Ramos (cell line): ENCODE measurements around the gene RBFOX2.

ENCODE experiments used
- in situ Hi-C: fragments of 300-500 bp; cut with MboI; formaldehyde crosslinking; loops from one replicate; pipeline ENCODE4 v1.14.3; 2022; ENCODE audit warnings: low sequenced_read_pairs; ENCODE audit not compliant: unreplicated experiment

RBFOX2 gene

DNA sequence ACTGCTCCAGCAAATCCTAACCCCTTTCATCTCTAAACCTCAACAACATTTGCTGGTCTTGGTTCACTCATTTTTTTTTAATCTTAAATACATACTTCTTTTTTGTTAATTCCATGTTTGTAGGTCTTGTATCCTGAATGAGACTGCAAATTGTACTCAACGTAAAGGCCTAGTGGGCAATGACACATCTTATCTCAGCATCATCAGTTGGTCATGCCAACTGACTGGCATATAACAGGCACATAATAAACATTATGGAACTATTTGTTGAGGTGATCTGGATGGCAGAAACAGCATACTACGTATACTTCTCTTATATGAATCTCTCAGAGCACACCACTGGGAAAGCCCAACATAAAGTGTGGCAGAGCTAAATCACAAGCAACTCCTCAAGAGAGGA, 116.7 kb downstream of the RBFOX2 start:
- in situ Hi-C loops: no loop called here

DNA sequence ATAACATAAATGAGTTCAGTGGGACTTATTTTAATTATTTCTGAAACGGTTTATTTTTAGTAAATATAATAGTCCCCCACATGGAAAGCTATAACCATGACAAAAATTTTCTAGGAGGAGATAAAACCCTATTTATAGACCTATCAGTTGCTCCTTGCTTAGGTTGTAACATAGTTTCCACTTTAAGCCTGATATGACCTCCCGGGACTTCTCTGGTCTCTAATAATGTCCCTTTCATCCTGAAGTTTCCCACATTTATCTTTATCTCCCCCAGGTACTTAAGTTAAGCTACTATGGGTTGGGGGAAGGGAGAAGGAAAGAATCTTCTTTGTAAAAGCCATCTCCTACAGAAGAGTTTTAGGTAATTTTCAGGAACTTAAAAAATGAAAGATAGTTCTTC, 117.7 kb downstream of the RBFOX2 start:
- in situ Hi-C loops: no loop called here

DNA sequence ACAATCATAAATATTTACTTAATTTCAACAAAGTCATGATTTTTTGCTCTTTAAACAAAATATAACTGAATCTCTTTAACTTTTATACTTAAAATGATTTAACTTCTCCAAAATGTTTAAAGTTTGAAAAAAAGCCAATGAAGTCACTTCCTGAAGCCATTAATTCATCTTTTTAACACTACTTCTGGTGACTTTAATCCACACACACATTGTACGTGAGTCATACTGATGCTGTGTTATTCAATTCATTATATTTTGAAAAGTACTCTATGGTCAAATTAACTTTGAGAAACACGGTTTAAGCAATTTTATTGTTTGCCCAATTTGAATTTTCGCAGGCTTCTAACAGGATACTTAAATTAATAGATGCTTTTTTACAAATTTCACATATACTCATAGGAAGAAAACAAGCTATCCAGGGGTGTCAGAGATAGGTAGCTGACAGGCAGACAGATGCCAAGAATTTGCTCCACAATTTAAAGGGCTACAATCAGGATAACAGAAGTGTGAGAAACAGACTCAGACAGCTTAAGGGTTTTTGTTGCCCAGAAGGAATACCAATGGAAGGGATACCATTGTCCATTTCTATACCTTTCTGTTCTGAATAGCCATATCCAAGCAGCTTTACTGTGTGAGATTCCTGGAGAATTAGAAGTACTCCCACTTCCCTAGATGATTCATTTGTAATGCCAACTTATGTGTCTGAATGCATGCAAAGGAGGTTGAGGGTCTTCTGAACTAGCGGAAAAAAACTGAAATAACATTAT, 118.4 kb downstream of the RBFOX2 start:
- in situ Hi-C loops: no loop called here

DNA sequence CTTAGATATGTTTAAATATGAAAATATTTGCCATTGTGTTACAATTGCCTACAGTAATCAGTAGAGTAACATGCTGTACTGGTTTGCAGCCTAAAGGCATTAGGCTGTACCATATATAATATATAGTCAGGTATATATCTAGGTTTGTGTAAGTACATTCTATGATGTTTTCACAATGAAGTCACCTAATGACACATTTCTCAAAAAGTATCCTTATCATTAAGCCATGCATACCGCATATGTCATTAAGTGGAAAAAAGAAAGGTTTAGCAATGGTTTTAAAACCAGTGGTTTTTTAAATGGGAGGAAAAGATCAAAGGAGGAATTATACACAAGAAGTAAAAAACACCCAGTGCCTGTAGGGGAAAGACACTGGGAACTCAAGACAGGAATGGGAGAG, 122.7 kb downstream of the RBFOX2 start:
- in situ Hi-C loops: no loop called here

DNA sequence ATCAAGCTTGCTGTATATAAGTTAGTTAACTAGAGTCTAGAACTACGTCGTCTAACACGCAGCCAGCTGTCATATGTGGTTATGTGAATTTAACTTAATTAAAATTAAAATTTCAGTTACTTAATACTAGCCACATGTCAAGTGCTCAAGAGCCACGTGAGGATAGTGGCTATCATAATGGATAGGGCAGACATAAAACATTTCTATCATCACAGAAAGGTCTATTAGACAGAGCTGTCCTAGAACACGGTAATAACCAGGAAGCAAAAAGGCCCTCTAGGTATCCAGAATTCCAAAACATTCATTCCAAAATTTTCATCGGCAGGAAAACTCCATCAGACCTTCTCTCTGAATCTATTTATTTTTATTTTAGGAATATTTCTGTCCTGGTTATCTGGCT, 123.9 kb downstream of the RBFOX2 start:
- in situ Hi-C loops: no loop called here

DNA sequence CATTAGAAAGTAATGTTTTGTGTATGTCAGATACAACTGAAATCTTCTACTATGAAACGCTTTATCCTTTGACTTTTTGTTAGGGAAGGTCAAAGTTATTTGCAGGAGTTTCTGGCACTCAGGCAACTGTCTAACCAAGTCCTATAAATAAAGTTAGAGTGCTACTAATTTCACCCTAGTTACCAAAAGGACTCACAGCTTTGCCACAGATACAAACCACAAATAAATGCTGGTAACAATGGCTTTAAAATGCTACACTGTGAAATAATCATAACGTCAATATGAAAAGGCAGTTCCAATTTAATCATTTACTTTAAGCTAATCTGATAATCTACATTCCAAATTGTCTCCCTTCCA, 124.3 kb downstream of the RBFOX2 start:
- in situ Hi-C loops: no loop called here

DNA sequence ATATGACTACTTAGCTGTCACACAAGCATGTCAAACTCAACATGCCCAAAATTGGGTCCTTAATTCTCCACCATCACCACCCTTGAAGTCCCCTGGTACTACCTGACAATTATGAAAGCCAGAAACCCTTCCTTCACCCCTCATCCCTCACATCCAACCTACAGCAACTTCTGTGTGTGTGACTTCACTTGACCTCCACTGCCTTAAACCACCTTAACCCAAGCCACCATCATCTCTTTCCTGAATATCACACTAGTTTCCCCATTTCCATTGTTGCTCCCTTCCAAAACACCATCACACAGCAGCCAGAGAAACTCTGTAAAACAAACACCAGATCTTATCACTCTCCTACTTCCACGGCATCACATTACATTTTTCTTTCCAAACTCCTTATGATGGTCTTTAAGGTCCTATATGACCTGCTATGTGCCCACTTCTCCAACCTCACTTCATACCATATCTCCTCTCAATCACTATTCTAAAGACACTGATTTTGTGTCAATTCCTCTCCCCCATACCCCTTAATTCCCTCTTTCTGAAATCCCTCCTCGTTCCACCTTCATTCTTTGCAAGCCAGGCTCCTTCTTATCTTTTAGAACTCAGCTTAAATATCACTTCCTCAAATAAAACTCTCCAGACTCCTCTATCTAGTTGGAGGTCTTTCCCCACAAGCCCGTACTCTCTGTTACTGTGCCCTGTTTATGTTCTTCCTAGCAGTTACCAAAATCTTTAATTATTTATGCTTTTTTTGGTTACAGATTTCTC, 124.9 kb downstream of the RBFOX2 start:
- in situ Hi-C loops: no loop called here

DNA sequence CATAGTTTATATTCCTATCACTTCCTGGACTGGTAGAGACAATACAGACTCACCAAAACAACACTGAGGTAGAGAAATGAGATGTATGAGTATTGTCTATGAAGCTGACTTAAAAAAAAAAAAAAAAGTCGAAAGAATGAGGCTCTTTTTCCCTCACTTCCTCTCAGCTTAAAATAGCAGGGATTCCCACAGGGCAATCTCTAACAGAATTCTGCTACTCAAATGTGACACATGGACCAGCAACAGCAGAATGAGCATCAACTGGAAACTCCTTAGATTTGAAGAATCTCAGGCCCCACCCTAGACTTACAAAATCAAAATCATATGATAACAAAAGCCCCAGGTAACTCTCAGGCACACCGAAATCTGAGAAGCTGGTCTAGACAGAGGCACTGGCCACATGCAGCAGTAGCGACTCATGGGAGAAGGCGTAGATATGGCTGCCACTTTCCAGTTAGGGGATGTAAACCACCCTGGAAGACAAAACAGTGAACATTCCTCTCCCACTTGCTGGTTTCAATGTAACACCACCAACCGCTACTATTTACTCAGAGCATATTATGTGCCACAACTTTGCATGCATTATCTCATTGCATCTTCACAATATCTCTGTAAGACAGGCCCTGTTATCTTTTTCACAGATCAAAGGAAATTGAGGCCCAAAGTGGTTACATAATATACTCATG, 128.0 kb downstream of the RBFOX2 start:
- in situ Hi-C loops: no loop called here

DNA sequence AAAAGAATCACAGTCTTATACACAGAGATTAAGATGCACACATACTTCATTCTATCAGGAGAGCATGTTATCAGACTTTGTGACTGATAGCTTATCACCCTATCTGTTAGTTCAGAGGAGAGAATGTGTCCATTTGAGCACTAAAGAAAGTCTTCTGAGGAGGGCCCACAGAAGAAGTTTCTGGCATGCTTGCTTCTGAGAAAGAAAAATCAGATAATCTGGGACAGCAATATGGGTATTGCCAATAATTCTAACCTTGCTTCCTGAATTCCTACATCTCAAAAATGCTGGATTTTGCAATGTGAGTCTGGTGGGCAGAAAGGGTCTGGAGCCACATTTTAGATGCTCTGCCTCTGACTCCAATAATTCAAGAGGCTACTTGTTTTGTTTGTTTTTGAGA, 128.9 kb downstream of the RBFOX2 start:
- in situ Hi-C loops: no loop called here

DNA sequence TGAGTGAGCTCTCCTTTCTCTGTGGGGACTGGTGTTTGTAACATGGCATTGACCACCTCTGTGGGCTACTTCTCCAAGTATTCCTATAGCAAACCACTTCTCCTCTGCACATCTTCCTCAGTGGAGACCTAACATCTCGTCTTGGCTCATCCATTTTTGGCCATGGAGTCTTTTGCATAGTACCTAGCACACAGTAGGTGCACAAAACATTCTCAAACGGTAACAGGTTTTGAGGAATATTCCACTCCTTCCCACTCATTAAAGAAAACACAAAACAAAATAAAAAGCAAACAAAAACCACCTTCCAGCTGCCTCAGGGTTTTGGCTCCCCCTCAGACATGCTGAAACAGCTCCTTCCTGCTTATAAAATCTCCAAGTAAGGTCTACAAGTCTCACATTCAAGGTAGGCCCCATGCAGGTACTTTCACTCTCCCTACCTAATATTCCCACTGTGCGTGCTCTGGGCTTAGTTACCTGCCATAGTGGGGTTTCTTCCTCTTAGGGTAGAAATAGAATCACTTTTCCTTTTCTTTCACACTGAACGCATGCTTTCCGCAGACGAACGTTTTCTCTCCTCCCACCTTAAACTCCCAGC, 132.4 kb downstream of the RBFOX2 start:
- in situ Hi-C loops: no loop called here

DNA sequence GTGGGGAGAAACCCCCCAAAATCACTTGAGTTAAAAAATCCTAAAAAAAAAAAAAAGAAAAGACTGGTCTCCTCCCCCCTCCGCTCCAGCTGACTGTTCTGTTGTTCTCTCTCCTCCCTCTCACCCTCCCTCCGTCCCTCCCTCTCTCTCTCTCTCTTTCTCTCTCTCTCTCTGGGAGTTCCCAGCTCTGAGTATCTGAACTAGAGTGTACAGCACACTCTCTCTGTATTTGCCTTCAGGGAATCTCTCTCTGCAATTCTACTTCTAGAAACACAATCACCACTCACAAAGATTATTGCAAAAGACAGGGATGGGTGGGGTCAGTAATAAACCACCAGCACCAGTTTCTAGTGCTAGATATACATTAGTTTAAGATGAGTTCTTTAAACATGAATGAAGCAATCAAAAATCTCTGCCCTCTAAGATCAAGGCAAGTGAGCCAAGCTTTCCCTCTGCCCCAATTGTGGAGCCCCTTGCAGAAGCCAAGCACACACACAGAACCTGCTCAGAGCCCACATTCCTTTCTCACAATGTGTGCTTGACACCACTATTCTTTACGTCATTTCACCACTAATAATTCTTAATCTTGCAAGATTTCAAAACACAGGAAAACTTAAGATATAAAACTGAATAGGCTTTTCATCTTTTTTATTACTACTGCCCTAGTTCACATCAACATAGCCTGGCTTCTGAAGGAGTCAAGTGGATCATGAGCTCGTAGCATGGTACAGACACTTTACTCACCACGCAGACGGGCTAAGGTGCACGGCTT, 133.5 kb downstream of the RBFOX2 start:
- in situ Hi-C loops: no loop called here

DNA sequence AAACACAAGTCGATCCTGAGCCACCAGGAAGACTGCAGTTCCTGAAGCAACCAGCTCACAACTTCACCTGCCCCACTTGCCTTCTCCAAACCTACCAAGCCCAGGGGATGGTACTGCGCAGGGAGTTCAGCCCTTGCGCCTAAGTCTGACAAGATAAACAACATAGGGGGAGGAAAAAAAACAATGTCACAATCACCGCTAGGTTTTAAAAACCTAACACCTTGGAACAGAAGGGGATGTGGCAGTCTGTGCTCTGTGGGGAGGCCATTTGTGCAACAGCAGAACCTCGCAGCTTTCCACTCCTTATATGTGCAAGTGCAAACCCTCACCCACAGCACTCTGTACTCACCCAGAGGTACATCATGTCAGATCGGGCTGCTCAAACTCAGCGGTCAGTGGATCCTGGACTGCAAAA, 134.2 kb downstream of the RBFOX2 start:
- in situ Hi-C loops: no loop called here

DNA sequence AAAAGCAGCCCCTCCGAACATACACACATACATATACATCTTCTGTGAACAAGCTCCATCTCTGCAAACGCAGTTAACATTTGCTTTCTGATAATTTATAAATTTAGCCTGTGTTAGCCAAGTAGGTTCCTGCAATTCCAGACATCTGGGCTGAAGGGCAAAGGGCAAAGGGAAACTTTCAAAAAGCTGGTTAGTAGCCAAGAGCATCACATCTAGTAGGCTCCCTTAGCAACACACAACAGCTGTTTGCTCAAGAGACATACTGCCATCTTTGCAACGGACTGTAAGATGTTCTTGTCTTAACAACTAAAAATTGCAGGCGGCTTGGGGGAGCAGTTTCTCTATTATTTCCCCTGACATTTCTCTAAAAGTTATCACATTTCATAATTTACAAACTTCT, 134.9 kb downstream of the RBFOX2 start:
- in situ Hi-C loops: no loop called here

DNA sequence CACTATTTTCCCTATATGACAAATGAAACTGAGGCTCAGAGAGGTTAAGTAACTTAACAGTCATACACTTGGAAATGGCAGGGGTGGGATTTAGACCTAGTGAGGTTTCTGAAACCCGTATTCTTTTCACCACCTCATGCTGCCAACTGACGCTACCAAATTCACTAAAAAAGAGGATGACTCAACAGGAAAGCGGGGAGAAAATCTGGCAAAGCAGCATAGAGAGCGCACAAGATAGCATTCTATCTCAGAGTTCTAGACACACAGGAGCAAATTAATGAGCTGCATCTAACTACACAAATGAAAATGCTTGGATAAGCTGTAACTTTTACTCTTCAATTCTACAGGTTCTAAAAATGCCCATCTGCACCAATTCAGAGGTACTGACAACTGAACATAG, 136.4 kb downstream of the RBFOX2 start:
- in situ Hi-C loops: no loop called here

DNA sequence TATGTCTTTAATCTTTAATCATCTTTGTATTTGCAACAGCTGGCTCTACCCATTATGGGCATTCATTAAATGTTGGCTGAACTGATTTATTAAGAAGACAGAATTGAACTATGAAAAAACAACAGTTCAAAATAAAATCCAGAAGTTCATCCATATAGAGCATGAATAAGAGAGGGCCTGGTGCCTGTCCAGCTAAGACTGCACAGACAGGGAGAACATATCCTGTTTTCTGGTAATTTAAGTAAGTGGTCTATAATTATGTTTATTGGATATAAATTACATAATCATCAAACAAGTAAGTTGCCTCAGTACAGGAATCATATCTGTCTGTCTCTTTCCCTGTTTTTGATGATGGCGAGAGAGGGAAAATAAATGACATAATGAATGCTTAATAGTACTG, 137.2 kb downstream of the RBFOX2 start:
- in situ Hi-C loops: no loop called here

DNA sequence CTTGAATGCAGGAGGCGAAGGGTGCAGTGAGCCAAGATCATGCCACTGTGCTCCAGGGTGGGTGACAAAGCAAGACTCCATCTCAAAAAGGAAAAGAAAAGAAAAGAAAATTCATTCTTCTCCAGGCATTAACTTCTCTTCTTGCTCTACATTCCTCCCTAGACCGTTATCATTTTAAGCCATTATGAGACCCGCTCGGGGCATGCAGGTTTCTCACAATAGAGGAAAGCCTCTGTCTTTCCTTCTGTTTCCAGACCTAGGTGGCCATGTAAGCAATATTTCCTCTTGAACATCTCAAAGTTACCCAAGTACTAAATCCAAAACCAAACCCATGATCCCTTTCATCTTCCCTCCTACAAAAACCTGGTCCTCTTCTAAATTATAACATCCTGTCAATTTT, 139.6 kb downstream of the RBFOX2 start:
- in situ Hi-C loops: no loop called here

DNA sequence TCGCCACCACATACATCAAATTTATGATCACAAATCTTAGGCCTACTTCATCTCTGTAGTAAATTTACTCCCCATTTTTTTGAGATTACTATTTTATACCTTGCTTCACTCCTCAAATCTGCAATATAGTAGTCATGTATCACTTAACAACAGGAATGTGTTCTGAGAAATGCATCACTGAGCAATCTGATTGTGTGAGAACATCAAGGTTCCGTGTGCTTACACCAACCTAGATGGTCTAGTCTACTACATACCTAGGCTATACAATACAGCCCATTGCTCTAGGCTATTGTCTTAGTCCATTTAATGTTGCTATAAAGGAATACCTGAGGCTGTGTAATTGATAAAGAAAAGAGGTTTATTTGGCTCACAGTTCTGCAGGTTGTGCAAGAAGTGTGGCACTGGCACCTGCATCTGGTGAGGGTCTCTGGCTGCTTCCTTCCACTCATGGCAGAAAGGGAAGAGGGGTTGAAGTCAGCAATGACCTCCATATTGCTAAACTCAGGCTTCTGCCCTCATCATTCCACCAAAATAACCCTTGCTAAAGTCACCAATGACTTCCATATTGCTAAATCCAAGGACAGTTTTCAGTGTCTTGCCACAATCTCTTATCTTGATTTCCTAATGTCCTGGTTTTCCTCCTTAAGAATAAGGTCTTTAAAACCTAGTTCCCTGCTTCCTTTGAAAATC, 140.3 kb downstream of the RBFOX2 start:
- in situ Hi-C loops: no loop called here

DNA sequence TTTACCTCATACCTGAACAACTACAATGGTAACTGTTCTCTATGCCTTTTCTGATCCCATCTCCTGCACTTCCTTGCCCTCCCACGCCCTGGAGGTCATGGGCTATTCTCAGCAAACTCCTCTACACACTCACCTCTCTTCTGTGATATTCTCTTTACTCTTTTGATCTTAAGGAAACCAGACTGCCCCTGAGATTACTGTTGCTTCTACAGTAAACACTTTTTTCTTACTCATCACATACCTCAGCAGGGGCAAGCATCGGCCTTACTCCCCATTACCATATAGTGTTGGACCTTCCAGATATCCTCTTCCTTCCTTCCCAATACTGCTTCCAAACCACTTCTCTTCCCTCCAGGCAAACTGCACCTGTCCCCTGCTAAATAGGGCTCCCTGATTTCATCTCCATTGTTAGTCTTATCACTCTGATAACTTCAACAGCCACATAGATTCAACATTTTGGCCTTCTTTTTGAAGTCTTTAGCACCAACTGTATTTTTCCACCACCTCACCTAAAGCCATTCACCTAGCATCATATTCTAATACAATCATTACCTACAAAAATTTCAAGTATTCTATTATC, 141.2 kb downstream of the RBFOX2 start:
- in situ Hi-C loops: no loop called here

DNA sequence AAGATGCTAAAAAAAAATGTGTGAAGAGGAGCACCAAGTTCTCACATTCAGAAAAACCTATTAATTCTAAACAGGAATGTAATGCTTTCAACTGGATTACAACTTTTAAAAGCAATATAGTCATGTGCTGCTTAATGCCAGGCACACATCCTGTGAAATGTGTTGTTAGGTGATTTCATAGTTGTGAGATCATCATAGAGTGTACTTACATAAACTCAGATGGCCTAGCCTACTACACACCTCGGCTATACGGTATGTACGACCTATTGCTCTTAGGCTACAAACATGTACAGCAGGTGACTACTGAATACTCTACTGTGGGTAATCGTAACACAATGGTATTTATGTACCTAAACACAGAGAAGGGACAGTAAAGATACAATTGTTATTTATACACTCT, 142.3 kb downstream of the RBFOX2 start:
- in situ Hi-C loops: no loop called here
